Keratinocyte (primary cell): Measurements from ENCODE around the gene DBF4B.

ENCODE experiments used
- CTCF ChIP-seq, 3 experiments: IDR thresholded peaks in 1 of 3; conservative IDR thresholded peaks in 1 of 3; optimal IDR thresholded peaks in 1 of 3; 2 replicates in 2 of 3; 3 replicates in 1 of 3; pipeline versions ENCODE3 to v1.5.1; 2011; ENCODE audit warnings: low read length in 3 of 3, mild to moderate bottlenecking in 3 of 3, moderate library complexity in 2 of 3, control low read depth in 1 of 3, inconsistent platforms in 1 of 3; ENCODE audit not compliant: insufficient read depth in 2 of 3; ENCODE audit errors: extremely low read depth in 1 of 3
- EZH2 ChIP-seq: IDR thresholded peaks from one replicate; pipeline ENCODE4 v1.6.1; 2012; ENCODE audit warnings: inconsistent platforms, mild to moderate bottlenecking, low read length, moderate library complexity

GRCh38 chr17:44693609-44694008 is 14.9 kb upstream of the DBF4B start:
- no peak for TF ChIP-seq CTCF (optimal IDR thresholded peaks at IDR 0.05 in 1 of 3, IDR thresholded peaks at IDR 0.05 in 1 of 3, conservative IDR thresholded peaks at IDR 0.05 in 1 of 3; ENCODE audit: extremely low read depth in 1 of 3, insufficient read depth in 2 of 3, low read length in 3 of 3)
- no peak for TF ChIP-seq EZH2
